GM12878 (cell line): ENCODE measurements around the gene AP2A2.

Source experiments
- EP300 ChIP-seq, 2 experiments: fragments of 150-350 bp in 1 of 2; IDR thresholded peaks; 2 replicates each; pipeline ENCODE4 v1.6.1; 2011 to 2012; ENCODE audit warnings: low read depth in 2 of 2, low read length in 2 of 2, borderline replicate concordance in 1 of 2, improper control_type of control experiment in 1 of 2, inconsistent platforms in 1 of 2; ENCODE audit not compliant: control insufficient read depth in 1 of 2
- FOS ChIP-seq: IDR thresholded peaks from 3 replicates; pipeline ENCODE4 v1.6.1; 2011; ENCODE audit warnings: borderline replicate concordance; ENCODE audit not compliant: insufficient read length; ENCODE audit errors: extremely low read depth
- REST ChIP-seq: IDR thresholded peaks from 2 replicates; pipeline ENCODE4 v1.6.1; 2012; ENCODE audit warnings: mild to moderate bottlenecking, low read depth, low read length
- RFX5 ChIP-seq: IDR thresholded peaks from 2 replicates; pipeline ENCODE4 v1.6.1; 2011; ENCODE audit warnings: low read depth, low read length, improper control_type of control experiment
- SIN3A ChIP-seq: IDR thresholded peaks from 2 replicates; pipeline ENCODE4 v1.6.1; 2012; ENCODE audit warnings: low read depth, low read length, improper control_type of control experiment
- STAT1 ChIP-seq: fragments of 450-650 bp; conservative IDR thresholded peaks from 2 replicates; pipeline ENCODE4 v1.6.1; 2014; ENCODE audit warnings: antibody characterized with exemption, mild to moderate bottlenecking
- ZZZ3 ChIP-seq: IDR thresholded peaks from 2 replicates; pipeline ENCODE4 v1.6.1; 2011; ENCODE audit warnings: low read depth; ENCODE audit not compliant: control insufficient read depth, insufficient read length
- TF ChIP-seq, protein P1 (sequence below), 3 experiments: IDR thresholded peaks in 2 of 3; conservative IDR thresholded peaks in 1 of 3; 2 replicates each; pipeline ENCODE4 v1.5.1; 2011; ENCODE audit warnings: low read depth in 3 of 3, low read length in 3 of 3, mild to moderate bottlenecking in 3 of 3, control low read depth in 2 of 3, moderate library complexity in 2 of 3, inconsistent platforms in 1 of 3, mixed read lengths in 1 of 3; ENCODE audit not compliant: control insufficient read depth in 2 of 3, insufficient read depth in 1 of 3; ENCODE audit errors: extremely low read depth in 1 of 3

DNA sequence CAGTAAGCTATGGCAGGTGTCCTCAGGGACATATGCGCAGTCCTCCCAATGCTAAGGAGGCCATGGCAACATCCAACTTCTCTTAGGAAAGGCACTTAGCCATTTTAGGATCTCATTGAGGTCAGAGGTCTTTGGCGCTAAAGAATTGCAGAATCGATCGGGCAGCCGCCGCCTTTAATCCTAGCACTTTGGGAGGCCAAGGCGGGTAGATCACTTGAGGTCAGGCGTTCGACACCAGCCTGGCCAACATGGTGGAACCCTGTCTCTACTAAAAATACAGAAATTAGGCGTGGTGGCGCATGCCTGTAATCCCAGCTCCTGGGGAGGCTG, 13.8 kb upstream of the AP2A2 start:
- no peak for TF ChIP-seq FOS
- TF ChIP-seq, protein P1, sequence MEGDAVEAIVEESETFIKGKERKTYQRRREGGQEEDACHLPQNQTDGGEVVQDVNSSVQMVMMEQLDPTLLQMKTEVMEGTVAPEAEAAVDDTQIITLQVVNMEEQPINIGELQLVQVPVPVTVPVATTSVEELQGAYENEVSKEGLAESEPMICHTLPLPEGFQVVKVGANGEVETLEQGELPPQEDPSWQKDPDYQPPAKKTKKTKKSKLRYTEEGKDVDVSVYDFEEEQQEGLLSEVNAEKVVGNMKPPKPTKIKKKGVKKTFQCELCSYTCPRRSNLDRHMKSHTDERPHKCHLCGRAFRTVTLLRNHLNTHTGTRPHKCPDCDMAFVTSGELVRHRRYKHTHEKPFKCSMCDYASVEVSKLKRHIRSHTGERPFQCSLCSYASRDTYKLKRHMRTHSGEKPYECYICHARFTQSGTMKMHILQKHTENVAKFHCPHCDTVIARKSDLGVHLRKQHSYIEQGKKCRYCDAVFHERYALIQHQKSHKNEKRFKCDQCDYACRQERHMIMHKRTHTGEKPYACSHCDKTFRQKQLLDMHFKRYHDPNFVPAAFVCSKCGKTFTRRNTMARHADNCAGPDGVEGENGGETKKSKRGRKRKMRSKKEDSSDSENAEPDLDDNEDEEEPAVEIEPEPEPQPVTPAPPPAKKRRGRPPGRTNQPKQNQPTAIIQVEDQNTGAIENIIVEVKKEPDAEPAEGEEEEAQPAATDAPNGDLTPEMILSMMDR (IDR thresholded peaks at IDR 0.05 in 2 of 3, conservative IDR thresholded peaks at IDR 0.05 in 1 of 3; ENCODE audit: control insufficient read depth in 2 of 3, extremely low read depth in 1 of 3, insufficient read depth in 1 of 3, low read depth in 3 of 3, low read length in 3 of 3): no peak
- no peak for TF ChIP-seq REST
- no peak for TF ChIP-seq RFX5
- TF ChIP-seq SIN3A: no peak
- TF ChIP-seq ZZZ3: no peak
- TF ChIP-seq EP300 (IDR thresholded peaks at IDR 0.05; ENCODE audit: borderline replicate concordance in 1 of 2, control insufficient read depth in 1 of 2, low read depth in 2 of 2, low read length in 2 of 2): no peak
- no peak for TF ChIP-seq STAT1
